ENCODE measurements around the gene LRP1B.
"Not testable (repeated sequence)": the region's sequence is repeated elsewhere in the genome, so short reads cannot be mapped to it uniquely, and the experiment has no call there.

DNA sequence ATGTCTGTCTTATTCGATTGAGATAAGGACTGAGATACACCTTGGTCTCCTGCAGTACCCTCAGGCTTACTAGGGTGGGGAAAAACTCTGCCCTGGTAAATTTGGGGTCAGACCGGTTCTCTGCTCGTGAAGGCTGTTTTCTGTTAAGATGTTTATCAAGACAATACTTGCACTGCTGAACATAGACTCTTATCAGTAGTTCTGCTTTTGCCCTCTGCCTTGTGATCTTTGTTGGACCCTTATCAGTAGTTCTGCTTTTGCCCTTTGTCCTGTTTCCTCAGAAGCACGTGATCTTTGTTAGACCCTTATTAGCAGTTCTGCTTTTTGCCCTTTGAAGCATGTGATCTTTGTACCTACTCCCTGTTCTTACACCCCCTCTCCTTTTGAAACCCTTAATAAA, 1715.8 kb downstream of the LRP1B start:
- not testable (repeated sequence) for TF ChIP-seq POLR2A (IDR thresholded peaks at IDR 0.05); CTCF (IDR thresholded peaks at IDR 0.05 in 4 of 5, conservative IDR thresholded peaks at IDR 0.05 in 1 of 5)
